Loucy (cell line): ENCODE results near the gene YWHAQ.
"Not testable (repeated sequence)": the region's sequence is repeated elsewhere in the genome, so short reads cannot be mapped to it uniquely, and the experiment has no call there.

Source experiments
- H2AFZ ChIP-seq: fragments of 200-600 bp; sonication (generic); 2 replicates; pipeline ENCODE4 v1.6.0; 2016; ENCODE audit warnings: antibody characterized with exemption, mild to moderate bottlenecking, low read length, moderate library complexity
- H3F3A ChIP-seq: fragments of 200-600 bp; 2 replicates; pipeline ENCODE4 v1.6.0; 2016; ENCODE audit warnings: antibody characterized with exemption, low read depth, mild to moderate bottlenecking
- H3K27me3 ChIP-seq: fragments of 200-600 bp; sonication (generic); 2 replicates; pipeline ENCODE4 v1.6.1; 2014; ENCODE audit warnings: low read length, mild to moderate bottlenecking; ENCODE audit not compliant: insufficient read depth, poor library complexity, severe bottlenecking
- H3K36me3 ChIP-seq: fragments of 200-600 bp; sonication (generic); 2 replicates; pipeline ENCODE4 v1.6.1; 2016; ENCODE audit warnings: low read length; ENCODE audit not compliant: insufficient read depth
- H3K4me1 ChIP-seq: fragments of 200-600 bp; sonication (generic); 2 replicates; pipeline ENCODE4 v1.5.1; 2014; ENCODE audit warnings: low read length, mild to moderate bottlenecking; ENCODE audit not compliant: insufficient read depth, poor library complexity, severe bottlenecking
- H3K4me2 ChIP-seq: fragments of 200-600 bp; sonication (generic); 2 replicates; pipeline ENCODE4 v1.6.0; 2014; ENCODE audit warnings: antibody characterized with exemption, low read length, low read depth, mild to moderate bottlenecking; ENCODE audit not compliant: poor library complexity, severe bottlenecking
- H3K4me3 ChIP-seq: fragments of 200-600 bp; sonication (generic); 2 replicates; pipeline ENCODE4 v1.5.1; 2014; ENCODE audit warnings: low read length, mild to moderate bottlenecking, mixed read lengths; ENCODE audit not compliant: poor library complexity, severe bottlenecking
- H3K79me2 ChIP-seq: fragments of 200-600 bp; sonication (generic); 2 replicates; pipeline ENCODE4 v1.6.1; 2014; ENCODE audit warnings: low read length; ENCODE audit not compliant: insufficient read depth
- H3K9ac ChIP-seq: fragments of 200-600 bp; sonication (generic); 2 replicates; pipeline ENCODE4 v1.6.0; 2014; ENCODE audit warnings: mild to moderate bottlenecking, low read depth, low read length, moderate library complexity; ENCODE audit not compliant: poor library complexity, severe bottlenecking
- H3K9me2 ChIP-seq: fragments of 200-600 bp; sonication (generic); replicated peaks from 2 replicates; pipeline ENCODE4 v1.6.1; 2016; ENCODE audit warnings: low read depth, low read length, mixed read lengths
- H3K9me3 ChIP-seq: fragments of 200-600 bp; sonication (generic); 2 replicates; pipeline ENCODE4 v1.6.1; 2014; ENCODE audit warnings: mild to moderate bottlenecking, antibody characterized with exemption, low read length, low read depth; ENCODE audit not compliant: insufficient read depth
- H4K20me1 ChIP-seq: fragments of 200-600 bp; sonication (generic); 2 replicates; pipeline ENCODE4 v1.6.0; 2014; ENCODE audit warnings: antibody characterized with exemption, low read length, mild to moderate bottlenecking; ENCODE audit not compliant: insufficient read depth, poor library complexity, severe bottlenecking
- CTCF ChIP-seq: fragments of 200-600 bp; sonication (generic); conservative IDR thresholded peaks from 2 replicates; pipeline ENCODE4 v1.5.1; 2014; ENCODE audit warnings: mild to moderate bottlenecking, antibody characterized with exemption, low read length
- EZH2phosphoT487 ChIP-seq: fragments of 200-600 bp; IDR thresholded peaks from 2 replicates; pipeline ENCODE4 v1.6.1; 2018; ENCODE audit warnings: antibody characterized with exemption, mild to moderate bottlenecking, moderate library complexity, borderline replicate concordance

YWHAQ gene

GRCh38 chr2:9590641-9591040 is 40.2 kb downstream of the YWHAQ start:
- Histone ChIP-seq H3K27me3 (no peaks in the 10 kb centered on the region), H3K4me1 (no peaks in the 10 kb centered on the region), H3K79me2 (peaks cover 84% of the 10 kb centered on the region), H3K9me2 (no peaks in the 10 kb centered on the region), H3K36me3 (peaks cover 74% of the 10 kb centered on the region), H3K4me2 (no peak overlapping the region), H2AFZ (no peak overlapping the region), H3K9me3 (no peaks in the 10 kb centered on the region), H3K9ac (no peak overlapping the region), H4K20me1 (peaks cover 89% of the 10 kb centered on the region), H3K4me3 (no peak overlapping the region), H3F3A (no peaks in the 10 kb centered on the region)
- no peak for TF ChIP-seq EZH2phosphoT487
- TF ChIP-seq CTCF = no peak

GRCh38 chr2:9586465-9586864 is 44.3 kb downstream of the YWHAQ start:
- no peak overlapping the region for H3K4me3 ChIP-seq
- H3K4me2 ChIP-seq = no peak overlapping the region
- peaks cover 48% of the 10 kb centered on the region for H3K79me2 ChIP-seq
- no peaks in the 10 kb centered on the region for H3K27me3 ChIP-seq
- peaks cover 90% of the 10 kb centered on the region for H3K36me3 ChIP-seq
- H4K20me1 ChIP-seq = peaks cover 48% of the 10 kb centered on the region
- H3K4me1 ChIP-seq = no peaks in the 10 kb centered on the region
- no peaks in the 10 kb centered on the region for H3K9me2 ChIP-seq
- H3K9me3 ChIP-seq = no peaks in the 10 kb centered on the region
- no peak overlapping the region for H2AFZ ChIP-seq
- TF ChIP-seq CTCF = no peak
- no peak for TF ChIP-seq EZH2phosphoT487
- H3F3A ChIP-seq = no peaks in the 10 kb centered on the region
- H3K9ac ChIP-seq = no peak overlapping the region

GRCh38 chr2:9585486-9585885 is 45.3 kb downstream of the YWHAQ start:
- no peak overlapping the region for H2AFZ ChIP-seq
- no peaks in the 10 kb centered on the region for H3F3A ChIP-seq
- no peak overlapping the region for H3K9ac ChIP-seq
- peaks cover 38% of the 10 kb centered on the region; the same call in 1 of the 2 replicates for H3K79me2 ChIP-seq
- no peaks in the 10 kb centered on the region for H3K9me3 ChIP-seq
- no peak overlapping the region for H3K4me2 ChIP-seq
- TF ChIP-seq EZH2phosphoT487 (no peak), CTCF (no peak)
- peaks cover 39% of the 10 kb centered on the region for H4K20me1 ChIP-seq
- no peaks in the 10 kb centered on the region for H3K4me1 ChIP-seq
- no peak overlapping the region for H3K4me3 ChIP-seq
- peaks cover 81% of the 10 kb centered on the region for H3K36me3 ChIP-seq
- no peaks in the 10 kb centered on the region for H3K9me2 ChIP-seq
- H3K27me3 ChIP-seq = no peaks in the 10 kb centered on the region

- not testable (repeated sequence) for H3K4me3 ChIP-seq, H3F3A ChIP-seq, H3K4me2 ChIP-seq, H3K27me3 ChIP-seq, H3K9ac ChIP-seq, H3K4me1 ChIP-seq, H3K9me2 ChIP-seq, H3K9me3 ChIP-seq, H2AFZ ChIP-seq
- Histone ChIP-seq H4K20me1 (peaks cover 37% of the 10 kb centered on the region), H3K79me2 (peaks cover 32% of the 10 kb centered on the region; the same call in 1 of the 2 replicates), H3K36me3 (peaks cover 79% of the 10 kb centered on the region)
Measured at GRCh38 chr2:9584902-9585301, 45.9 kb downstream of the YWHAQ start.
